ENCODE measurements around the gene LIPC. TPM values are rescaled to one million over a fixed set of nuclear protein-coding genes. Genes with fewer than 3 reads are reported as not detected.
A peak's percentile ranks its signal among the peaks of the same experiment; 100 is the strongest.

The LIPC gene
- total and polyA plus RNA-seq, 9 of the 15 experiments (the other 6 are each of a cell fraction or from before 2014, with no cell fraction given) = 0.07 to 0.41 (median 0.11) TPM; not detected in 2

DNA sequence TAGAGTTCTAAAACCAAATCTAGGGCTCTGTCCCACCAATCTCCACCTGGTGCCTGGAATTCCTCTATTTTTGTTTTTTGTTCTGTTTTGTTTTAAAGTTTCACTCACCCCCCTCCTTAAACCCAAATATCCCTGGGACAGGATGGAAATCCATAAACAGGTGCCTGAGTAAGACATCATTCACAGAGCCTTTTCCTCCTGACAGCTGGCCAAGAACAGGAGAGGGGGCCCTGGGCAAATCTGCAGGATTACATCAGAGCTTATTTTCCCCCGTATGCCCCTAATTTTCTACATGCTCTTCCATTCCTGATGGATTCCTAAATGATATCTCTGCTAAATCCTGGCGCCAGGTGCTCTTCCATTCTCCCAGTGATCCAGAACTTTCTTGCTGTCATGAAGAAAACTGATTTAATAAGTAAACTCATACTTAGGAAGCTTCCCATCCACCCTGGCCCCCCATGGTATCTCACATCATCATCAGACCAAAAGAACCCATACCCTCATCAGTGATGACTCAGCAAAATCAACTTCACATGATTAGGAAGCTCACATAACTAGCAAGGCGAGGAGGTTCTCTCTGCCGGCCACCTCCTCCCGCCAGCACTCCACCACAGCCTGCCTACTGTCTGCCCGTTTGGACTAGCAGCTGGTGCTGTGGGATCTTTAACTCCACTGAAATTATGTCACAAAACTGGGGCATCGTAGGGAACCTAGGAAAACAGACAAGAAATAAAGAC is 61.0 kb downstream of the LIPC start (continued):
- peak in 1 of 2 experiments; percentile 33; a peak in 1 of 4 replicates for TF ChIP-seq MAZ (CRISPR knock-in tag; conservative IDR thresholded peaks at IDR 0.05 in 1 of 2, IDR thresholded peaks at IDR 0.05 in 1 of 2)
- TF ChIP-seq, protein P1, sequence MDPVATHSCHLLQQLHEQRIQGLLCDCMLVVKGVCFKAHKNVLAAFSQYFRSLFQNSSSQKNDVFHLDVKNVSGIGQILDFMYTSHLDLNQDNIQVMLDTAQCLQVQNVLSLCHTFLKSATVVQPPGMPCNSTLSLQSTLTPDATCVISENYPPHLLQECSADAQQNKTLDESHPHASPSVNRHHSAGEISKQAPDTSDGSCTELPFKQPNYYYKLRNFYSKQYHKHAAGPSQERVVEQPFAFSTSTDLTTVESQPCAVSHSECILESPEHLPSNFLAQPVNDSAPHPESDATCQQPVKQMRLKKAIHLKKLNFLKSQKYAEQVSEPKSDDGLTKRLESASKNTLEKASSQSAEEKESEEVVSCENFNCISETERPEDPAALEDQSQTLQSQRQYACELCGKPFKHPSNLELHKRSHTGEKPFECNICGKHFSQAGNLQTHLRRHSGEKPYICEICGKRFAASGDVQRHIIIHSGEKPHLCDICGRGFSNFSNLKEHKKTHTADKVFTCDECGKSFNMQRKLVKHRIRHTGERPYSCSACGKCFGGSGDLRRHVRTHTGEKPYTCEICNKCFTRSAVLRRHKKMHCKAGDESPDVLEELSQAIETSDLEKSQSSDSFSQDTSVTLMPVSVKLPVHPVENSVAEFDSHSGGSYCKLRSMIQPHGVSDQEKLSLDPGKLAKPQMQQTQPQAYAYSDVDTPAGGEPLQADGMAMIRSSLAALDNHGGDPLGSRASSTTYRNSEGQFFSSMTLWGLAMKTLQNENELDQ (CRISPR knock-in tag; IDR thresholded peaks at IDR 0.05; ENCODE audit: borderline replicate concordance) = no peak
- TF ChIP-seq ZNF551 (CRISPR knock-in tag; IDR thresholded peaks at IDR 0.05) = no peak
- TF ChIP-seq MEF2A (IDR thresholded peaks at IDR 0.05; ENCODE audit: control insufficient read depth, low read depth, low read length) = no peak
- no peak for TF ChIP-seq PPARD (CRISPR knock-in tag; IDR thresholded peaks at IDR 0.05)
- no peak for TF ChIP-seq ZNF57 (CRISPR knock-in tag; IDR thresholded peaks at IDR 0.05)
- no peak for TF ChIP-seq E2F3 (CRISPR knock-in tag; IDR thresholded peaks at IDR 0.05)
- TF ChIP-seq PCBP2 (IDR thresholded peaks at IDR 0.05; ENCODE audit: low read depth, low read length, poor library complexity, severe bottlenecking) = no peak
- TF ChIP-seq MCM5 (IDR thresholded peaks at IDR 0.05; ENCODE audit: low read depth) = no peak
- TF ChIP-seq, protein P2, sequence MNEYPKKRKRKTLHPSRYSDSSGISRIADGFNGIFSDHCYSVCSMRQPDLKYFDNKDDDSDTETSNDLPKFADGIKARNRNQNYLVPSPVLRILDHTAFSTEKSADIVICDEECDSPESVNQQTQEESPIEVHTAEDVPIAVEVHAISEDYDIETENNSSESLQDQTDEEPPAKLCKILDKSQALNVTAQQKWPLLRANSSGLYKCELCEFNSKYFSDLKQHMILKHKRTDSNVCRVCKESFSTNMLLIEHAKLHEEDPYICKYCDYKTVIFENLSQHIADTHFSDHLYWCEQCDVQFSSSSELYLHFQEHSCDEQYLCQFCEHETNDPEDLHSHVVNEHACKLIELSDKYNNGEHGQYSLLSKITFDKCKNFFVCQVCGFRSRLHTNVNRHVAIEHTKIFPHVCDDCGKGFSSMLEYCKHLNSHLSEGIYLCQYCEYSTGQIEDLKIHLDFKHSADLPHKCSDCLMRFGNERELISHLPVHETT (CRISPR knock-in tag; conservative IDR thresholded peaks at IDR 0.05 in 1 of 2, IDR thresholded peaks at IDR 0.05 in 1 of 2) = no peak
- TF ChIP-seq, protein P3, sequence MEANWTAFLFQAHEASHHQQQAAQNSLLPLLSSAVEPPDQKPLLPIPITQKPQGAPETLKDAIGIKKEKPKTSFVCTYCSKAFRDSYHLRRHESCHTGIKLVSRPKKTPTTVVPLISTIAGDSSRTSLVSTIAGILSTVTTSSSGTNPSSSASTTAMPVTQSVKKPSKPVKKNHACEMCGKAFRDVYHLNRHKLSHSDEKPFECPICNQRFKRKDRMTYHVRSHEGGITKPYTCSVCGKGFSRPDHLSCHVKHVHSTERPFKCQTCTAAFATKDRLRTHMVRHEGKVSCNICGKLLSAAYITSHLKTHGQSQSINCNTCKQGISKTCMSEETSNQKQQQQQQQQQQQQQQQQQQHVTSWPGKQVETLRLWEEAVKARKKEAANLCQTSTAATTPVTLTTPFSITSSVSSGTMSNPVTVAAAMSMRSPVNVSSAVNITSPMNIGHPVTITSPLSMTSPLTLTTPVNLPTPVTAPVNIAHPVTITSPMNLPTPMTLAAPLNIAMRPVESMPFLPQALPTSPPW (CRISPR knock-in tag; IDR thresholded peaks at IDR 0.05) = peak; percentile 31; the same call in 1 of the 2 replicates
- TF ChIP-seq GABPB1 (CRISPR knock-in tag; IDR thresholded peaks at IDR 0.05) = no peak
- no peak for TF ChIP-seq NFIX (CRISPR knock-in tag; IDR thresholded peaks at IDR 0.05; ENCODE audit: low read depth)
- 0 out of 2 replicates have a peak, but pooled peaks have one; percentile 14 for TF ChIP-seq MYC (IDR thresholded peaks at IDR 0.05; ENCODE audit: low read depth, low read length)
- 0 out of 2 replicates have a peak, but pooled peaks have one; percentile 38 for TF ChIP-seq MYC (CRISPR knock-in tag; IDR thresholded peaks at IDR 0.05; ENCODE audit: borderline replicate concordance, low read depth)
- TF ChIP-seq, protein P4, sequence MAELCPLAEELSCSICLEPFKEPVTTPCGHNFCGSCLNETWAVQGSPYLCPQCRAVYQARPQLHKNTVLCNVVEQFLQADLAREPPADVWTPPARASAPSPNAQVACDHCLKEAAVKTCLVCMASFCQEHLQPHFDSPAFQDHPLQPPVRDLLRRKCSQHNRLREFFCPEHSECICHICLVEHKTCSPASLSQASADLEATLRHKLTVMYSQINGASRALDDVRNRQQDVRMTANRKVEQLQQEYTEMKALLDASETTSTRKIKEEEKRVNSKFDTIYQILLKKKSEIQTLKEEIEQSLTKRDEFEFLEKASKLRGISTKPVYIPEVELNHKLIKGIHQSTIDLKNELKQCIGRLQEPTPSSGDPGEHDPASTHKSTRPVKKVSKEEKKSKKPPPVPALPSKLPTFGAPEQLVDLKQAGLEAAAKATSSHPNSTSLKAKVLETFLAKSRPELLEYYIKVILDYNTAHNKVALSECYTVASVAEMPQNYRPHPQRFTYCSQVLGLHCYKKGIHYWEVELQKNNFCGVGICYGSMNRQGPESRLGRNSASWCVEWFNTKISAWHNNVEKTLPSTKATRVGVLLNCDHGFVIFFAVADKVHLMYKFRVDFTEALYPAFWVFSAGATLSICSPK (IDR thresholded peaks at IDR 0.05; ENCODE audit: borderline replicate concordance) = no peak
- TF ChIP-seq SMARCE1 (IDR thresholded peaks at IDR 0.05) = peak; percentile 72
